ENCODE results near the gene VPS13C.

DNA sequence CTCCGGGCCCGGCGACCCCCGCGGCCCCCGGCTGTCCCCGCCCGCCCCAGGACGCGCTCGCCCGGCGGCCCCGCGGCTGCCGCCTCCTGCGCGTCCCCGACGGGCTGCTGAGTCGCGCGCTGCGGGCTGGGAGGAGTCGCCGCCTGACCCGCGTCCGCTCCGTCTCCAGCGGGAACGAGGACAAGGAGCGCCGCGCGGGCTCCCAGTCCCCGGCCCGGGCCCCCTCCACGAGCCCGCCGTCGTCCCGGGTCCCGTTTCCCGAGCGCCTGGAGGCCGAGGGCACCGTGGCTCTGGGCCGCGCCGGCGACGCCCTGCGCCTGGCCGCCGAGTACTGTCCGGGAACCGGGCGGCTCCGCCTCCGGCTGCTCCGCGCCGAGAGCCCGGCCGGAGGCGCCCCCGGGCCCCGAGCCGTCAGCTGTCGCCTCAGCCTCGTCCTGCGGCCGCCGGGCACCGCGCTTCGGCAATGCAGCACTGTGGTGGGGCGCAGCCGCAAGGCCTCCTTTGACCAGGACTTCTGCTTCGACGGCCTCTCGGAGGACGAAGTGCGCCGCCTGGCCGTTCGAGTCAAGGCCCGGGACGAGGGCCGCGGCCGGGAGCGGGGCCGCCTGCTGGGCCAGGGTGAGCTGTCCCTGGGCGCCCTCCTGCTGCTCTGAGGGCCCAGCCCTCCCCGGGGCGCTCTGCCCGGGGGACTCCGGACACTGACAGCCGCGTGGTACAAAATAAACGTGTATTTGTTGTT is 8.0 kb upstream of the VPS13C start:
- TF ChIP-seq EP300 (IDR thresholded peaks at IDR 0.05): no peak
- TF ChIP-seq, protein P1, sequence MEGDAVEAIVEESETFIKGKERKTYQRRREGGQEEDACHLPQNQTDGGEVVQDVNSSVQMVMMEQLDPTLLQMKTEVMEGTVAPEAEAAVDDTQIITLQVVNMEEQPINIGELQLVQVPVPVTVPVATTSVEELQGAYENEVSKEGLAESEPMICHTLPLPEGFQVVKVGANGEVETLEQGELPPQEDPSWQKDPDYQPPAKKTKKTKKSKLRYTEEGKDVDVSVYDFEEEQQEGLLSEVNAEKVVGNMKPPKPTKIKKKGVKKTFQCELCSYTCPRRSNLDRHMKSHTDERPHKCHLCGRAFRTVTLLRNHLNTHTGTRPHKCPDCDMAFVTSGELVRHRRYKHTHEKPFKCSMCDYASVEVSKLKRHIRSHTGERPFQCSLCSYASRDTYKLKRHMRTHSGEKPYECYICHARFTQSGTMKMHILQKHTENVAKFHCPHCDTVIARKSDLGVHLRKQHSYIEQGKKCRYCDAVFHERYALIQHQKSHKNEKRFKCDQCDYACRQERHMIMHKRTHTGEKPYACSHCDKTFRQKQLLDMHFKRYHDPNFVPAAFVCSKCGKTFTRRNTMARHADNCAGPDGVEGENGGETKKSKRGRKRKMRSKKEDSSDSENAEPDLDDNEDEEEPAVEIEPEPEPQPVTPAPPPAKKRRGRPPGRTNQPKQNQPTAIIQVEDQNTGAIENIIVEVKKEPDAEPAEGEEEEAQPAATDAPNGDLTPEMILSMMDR (IDR thresholded peaks at IDR 0.05): peak in 1 of 7 experiments; percentile 9
- no peak for TF ChIP-seq POLR2AphosphoS5 (IDR thresholded peaks at IDR 0.05)
- no peak for TF ChIP-seq POLR2A (IDR thresholded peaks at IDR 0.05)

Measured in stomach (tissue), 4 donors.